ENCODE data around the gene LDB3.

Gene LDB3

DNA sequence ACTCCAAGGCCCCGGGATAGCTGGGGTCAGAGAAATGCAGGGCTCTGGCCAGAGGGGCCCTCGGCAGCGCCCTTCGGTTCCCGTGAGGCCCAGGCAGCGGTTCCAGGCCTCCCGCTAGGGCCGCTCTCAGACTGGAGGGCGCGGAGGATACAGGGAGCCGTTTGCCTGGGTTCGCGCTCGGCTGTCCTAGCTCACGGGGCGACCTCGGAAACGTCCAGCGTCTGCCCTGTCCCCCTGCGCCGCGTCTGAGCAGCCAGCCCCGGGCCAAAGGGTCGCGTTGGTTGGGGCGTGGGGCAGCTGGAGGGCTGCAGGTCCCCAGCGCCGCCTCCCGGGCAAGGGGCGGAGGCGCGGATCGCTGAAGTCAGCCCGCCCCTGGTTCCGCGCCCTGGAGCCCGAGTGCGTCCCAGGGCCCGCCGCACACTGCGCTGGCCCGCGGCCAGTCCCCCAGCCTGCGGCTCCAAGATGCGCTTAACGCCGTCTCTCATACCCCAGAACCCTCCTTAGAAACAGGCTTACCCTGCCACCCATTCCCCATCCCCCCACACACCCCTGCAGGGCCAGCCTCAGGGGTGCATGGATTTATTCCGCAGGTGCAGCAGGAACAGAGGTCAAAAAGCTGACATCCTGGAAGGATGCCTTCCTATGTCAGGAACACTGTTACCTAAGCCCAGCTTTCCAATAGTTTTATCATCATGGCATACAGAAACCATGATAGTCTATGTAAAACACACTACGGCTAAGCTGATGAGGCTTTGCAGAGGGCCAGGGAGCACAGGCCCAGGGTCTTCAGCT lies 36.1 kb upstream of the LDB3 start:
- no peak for ATAC-seq
- TF ChIP-seq ZC3H10 (CRISPR knock-in tag; IDR thresholded peaks at IDR 0.05) = no peak
- TF ChIP-seq, protein P1, sequence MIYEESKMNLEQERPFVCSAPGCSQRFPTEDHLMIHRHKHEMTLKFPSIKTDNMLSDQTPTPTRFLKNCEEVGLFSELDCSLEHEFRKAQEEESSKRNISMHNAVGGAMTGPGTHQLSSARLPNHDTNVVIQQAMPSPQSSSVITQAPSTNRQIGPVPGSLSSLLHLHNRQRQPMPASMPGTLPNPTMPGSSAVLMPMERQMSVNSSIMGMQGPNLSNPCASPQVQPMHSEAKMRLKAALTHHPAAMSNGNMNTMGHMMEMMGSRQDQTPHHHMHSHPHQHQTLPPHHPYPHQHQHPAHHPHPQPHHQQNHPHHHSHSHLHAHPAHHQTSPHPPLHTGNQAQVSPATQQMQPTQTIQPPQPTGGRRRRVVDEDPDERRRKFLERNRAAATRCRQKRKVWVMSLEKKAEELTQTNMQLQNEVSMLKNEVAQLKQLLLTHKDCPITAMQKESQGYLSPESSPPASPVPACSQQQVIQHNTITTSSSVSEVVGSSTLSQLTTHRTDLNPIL (CRISPR knock-in tag; IDR thresholded peaks at IDR 0.05; ENCODE audit: low read depth) = no peak
- no peak for TF ChIP-seq GLIS3 (CRISPR knock-in tag; IDR thresholded peaks at IDR 0.05)
- no peak for TF ChIP-seq ZNF70 (CRISPR knock-in tag; IDR thresholded peaks at IDR 0.05)
- TF ChIP-seq OSR1 (CRISPR knock-in tag; IDR thresholded peaks at IDR 0.05) = no peak
- TF ChIP-seq SNAI2 (CRISPR knock-in tag; IDR thresholded peaks at IDR 0.05) = no peak

DNA sequence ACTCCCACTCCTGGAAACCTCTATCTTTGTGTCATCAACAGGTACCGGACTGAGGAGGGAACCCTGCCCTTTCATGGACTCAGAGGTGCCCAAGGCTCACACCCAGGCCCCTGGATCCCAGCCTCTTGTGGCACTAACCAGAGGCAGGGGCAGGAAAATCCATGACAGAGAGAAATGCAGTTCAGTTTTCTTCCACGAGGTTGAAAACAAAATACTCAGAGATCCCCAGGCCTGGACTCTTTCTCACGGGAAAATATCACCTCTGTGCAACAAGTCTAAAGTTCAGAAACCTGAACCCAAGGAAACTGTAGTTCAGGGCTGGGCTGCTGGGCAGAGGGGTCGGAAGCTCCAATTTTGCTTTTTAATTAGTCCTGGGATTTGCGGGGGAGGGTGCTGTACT lies 35.4 kb upstream of the LDB3 start:
- TF ChIP-seq ZFP30 (CRISPR knock-in tag; IDR thresholded peaks at IDR 0.05) (no peak), ZC3H10 (CRISPR knock-in tag; IDR thresholded peaks at IDR 0.05) (no peak), TOX (CRISPR knock-in tag; IDR thresholded peaks at IDR 0.05; ENCODE audit: borderline replicate concordance) (no peak), SNAI2 (CRISPR knock-in tag; IDR thresholded peaks at IDR 0.05) (no peak), OSR1 (CRISPR knock-in tag; IDR thresholded peaks at IDR 0.05) (no peak), RARB (CRISPR knock-in tag; IDR thresholded peaks at IDR 0.05) (no peak), CSDC2 (CRISPR knock-in tag; IDR thresholded peaks at IDR 0.05) (no peak), BACH2 (CRISPR knock-in tag; IDR thresholded peaks at IDR 0.05; ENCODE audit: borderline replicate concordance) (no peak), ISL1 (CRISPR knock-in tag; IDR thresholded peaks at IDR 0.05) (no peak), PPARA (CRISPR knock-in tag; IDR thresholded peaks at IDR 0.05; ENCODE audit: borderline replicate concordance) (no peak), ZFP3 (CRISPR knock-in tag; IDR thresholded peaks at IDR 0.05) (no peak)
- TF ChIP-seq, protein P2, sequence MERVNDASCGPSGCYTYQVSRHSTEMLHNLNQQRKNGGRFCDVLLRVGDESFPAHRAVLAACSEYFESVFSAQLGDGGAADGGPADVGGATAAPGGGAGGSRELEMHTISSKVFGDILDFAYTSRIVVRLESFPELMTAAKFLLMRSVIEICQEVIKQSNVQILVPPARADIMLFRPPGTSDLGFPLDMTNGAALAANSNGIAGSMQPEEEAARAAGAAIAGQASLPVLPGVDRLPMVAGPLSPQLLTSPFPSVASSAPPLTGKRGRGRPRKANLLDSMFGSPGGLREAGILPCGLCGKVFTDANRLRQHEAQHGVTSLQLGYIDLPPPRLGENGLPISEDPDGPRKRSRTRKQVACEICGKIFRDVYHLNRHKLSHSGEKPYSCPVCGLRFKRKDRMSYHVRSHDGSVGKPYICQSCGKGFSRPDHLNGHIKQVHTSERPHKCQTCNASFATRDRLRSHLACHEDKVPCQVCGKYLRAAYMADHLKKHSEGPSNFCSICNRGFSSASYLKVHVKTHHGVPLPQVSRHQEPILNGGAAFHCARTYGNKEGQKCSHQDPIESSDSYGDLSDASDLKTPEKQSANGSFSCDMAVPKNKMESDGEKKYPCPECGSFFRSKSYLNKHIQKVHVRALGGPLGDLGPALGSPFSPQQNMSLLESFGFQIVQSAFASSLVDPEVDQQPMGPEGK (CRISPR knock-in tag; IDR thresholded peaks at IDR 0.05; ENCODE audit: borderline replicate concordance) = no peak
- TF ChIP-seq, protein P3, sequence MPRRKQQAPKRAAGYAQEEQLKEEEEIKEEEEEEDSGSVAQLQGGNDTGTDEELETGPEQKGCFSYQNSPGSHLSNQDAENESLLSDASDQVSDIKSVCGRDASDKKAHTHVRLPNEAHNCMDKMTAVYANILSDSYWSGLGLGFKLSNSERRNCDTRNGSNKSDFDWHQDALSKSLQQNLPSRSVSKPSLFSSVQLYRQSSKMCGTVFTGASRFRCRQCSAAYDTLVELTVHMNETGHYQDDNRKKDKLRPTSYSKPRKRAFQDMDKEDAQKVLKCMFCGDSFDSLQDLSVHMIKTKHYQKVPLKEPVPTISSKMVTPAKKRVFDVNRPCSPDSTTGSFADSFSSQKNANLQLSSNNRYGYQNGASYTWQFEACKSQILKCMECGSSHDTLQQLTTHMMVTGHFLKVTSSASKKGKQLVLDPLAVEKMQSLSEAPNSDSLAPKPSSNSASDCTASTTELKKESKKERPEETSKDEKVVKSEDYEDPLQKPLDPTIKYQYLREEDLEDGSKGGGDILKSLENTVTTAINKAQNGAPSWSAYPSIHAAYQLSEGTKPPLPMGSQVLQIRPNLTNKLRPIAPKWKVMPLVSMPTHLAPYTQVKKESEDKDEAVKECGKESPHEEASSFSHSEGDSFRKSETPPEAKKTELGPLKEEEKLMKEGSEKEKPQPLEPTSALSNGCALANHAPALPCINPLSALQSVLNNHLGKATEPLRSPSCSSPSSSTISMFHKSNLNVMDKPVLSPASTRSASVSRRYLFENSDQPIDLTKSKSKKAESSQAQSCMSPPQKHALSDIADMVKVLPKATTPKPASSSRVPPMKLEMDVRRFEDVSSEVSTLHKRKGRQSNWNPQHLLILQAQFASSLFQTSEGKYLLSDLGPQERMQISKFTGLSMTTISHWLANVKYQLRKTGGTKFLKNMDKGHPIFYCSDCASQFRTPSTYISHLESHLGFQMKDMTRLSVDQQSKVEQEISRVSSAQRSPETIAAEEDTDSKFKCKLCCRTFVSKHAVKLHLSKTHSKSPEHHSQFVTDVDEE (CRISPR knock-in tag; IDR thresholded peaks at IDR 0.05) = no peak
- ATAC-seq = no peak

DNA sequence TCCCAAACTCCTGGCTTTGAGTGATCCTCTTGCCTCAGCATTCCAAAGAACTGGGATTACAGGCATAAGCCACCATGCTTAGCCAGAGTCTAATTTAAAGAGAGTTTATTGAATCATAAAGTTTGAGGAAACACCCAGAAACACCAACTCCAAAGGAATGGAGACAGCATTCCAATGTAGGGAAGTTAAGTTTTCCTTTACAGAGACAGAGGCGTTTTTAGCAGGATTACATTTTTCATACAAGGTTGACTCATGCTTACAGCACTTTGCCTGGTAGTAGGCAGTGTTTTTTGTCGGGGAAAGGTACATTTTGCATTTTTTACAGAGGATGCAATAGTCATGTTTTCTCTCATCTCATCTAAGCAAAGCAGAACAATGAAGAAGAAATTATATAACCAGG lies 32.9 kb upstream of the LDB3 start:
- peak; percentile 96 for ATAC-seq
- TF ChIP-seq ZNF70 (CRISPR knock-in tag; IDR thresholded peaks at IDR 0.05) = no peak
- no peak for TF ChIP-seq GLIS3 (CRISPR knock-in tag; IDR thresholded peaks at IDR 0.05)
- TF ChIP-seq ARNTL (CRISPR knock-in tag; IDR thresholded peaks at IDR 0.05; ENCODE audit: borderline replicate concordance, low read depth) = no peak
- no peak for TF ChIP-seq RARB (CRISPR knock-in tag; IDR thresholded peaks at IDR 0.05)
- TF ChIP-seq ISL1 (CRISPR knock-in tag; IDR thresholded peaks at IDR 0.05) = no peak; the same call in none of the 2 replicates
- TF ChIP-seq ZNF8 (CRISPR knock-in tag; IDR thresholded peaks at IDR 0.05) = no peak
- TF ChIP-seq, protein P4, sequence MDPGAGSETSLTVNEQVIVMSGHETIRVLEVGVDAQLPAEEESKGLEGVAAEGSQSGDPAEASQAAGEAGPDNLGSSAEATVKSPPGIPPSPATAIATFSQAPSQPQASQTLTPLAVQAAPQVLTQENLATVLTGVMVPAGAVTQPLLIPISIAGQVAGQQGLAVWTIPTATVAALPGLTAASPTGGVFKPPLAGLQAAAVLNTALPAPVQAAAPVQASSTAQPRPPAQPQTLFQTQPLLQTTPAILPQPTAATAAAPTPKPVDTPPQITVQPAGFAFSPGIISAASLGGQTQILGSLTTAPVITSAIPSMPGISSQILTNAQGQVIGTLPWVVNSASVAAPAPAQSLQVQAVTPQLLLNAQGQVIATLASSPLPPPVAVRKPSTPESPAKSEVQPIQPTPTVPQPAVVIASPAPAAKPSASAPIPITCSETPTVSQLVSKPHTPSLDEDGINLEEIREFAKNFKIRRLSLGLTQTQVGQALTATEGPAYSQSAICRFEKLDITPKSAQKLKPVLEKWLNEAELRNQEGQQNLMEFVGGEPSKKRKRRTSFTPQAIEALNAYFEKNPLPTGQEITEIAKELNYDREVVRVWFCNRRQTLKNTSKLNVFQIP (CRISPR knock-in tag; IDR thresholded peaks at IDR 0.05; ENCODE audit: borderline replicate concordance, low read depth) = no peak
- no peak for TF ChIP-seq PPARA (CRISPR knock-in tag; IDR thresholded peaks at IDR 0.05; ENCODE audit: borderline replicate concordance)
- no peak for TF ChIP-seq ZFP3 (CRISPR knock-in tag; IDR thresholded peaks at IDR 0.05)

DNA sequence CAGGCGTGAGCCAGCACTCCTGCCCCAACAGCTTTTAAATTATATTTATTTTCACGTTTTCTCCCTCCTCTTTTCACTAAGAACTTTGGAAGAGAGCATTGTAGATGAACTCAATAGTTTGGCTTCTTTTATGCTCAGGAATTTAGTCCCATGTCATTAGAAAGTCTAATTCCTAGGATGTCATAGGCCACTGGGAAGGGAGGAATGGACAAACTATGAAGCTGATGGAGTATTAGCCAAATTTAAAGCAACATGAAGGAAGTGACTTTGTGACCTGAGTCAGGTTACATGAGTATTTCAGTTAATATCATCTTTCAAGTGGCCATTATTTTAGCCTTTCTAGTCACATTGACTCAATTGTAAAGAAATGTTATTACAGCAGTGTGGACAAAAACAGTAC lies 32.0 kb upstream of the LDB3 start:
- ATAC-seq = peak; percentile 19; the same call in 2 of the 3 replicates
- TF ChIP-seq ARNTL (CRISPR knock-in tag; IDR thresholded peaks at IDR 0.05; ENCODE audit: borderline replicate concordance, low read depth) (no peak), ESRRG (CRISPR knock-in tag; IDR thresholded peaks at IDR 0.05) (no peak)
- TF ChIP-seq, protein P5, sequence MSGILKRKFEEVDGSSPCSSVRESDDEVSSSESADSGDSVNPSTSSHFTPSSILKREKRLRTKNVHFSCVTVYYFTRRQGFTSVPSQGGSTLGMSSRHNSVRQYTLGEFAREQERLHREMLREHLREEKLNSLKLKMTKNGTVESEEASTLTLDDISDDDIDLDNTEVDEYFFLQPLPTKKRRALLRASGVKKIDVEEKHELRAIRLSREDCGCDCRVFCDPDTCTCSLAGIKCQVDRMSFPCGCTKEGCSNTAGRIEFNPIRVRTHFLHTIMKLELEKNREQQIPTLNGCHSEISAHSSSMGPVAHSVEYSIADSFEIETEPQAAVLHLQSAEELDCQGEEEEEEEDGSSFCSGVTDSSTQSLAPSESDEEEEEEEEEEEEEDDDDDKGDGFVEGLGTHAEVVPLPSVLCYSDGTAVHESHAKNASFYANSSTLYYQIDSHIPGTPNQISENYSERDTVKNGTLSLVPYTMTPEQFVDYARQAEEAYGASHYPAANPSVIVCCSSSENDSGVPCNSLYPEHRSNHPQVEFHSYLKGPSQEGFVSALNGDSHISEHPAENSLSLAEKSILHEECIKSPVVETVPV (CRISPR knock-in tag; IDR thresholded peaks at IDR 0.05) = no peak
